Embryonic facial prominence (tissue), 1 donor: ENCODE measurements around the gene FTSJ1.
"Not testable (repeated sequence)": the region's sequence is repeated elsewhere in the genome, so short reads cannot be mapped to it uniquely, and the experiment has no call there.

Experiments
- DNase-seq: peaks from one replicate; pipeline ENCODE4 v3.0.0-alpha.2; 2016; ENCODE audit errors: extremely low spot score

The FTSJ1 gene

GRCh38 chrX:48493890-48494364 is 17.9 kb downstream of the FTSJ1 start:
- DNase-seq = no peak

DNA sequence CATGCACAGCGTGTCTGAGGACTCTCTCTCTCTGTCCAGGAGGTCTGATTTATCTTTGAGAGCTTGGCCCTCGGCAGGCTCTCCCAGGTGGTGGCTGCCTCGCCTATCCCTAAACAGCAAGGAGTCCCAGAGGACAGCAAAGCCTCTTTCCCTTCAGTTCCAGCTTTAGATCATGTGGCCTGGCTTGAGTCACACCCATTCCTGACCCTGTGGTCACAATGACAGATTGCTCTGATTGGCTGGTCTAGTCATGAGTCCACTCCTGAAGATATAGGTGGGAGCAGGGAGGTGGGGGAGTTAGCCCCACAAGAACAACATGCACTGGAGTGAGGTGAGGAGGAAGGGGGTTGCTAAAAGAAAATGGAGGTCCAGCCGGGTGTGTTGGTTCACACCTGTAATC is 20.7 kb downstream of the FTSJ1 start:
- DNase-seq = no peak

DNA sequence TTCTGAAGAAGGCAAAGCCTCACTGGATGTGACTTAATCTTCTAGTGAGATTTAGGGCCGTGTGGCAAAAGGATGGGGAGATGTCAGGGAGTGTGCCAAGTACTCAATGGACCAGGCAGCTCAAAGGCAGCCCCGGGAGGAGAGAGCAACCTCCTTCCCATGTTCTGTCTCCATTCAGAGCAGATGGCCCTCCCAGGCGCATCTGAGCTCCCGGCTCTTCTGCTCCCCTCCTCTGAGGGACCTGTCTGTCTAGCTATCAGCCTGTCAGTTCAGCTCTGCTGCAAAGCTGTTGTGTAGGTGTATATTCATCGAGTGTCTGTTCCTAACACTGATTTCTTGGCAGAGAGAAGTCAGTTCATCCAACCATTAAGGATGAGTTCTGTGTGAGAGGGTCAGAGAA is 21.9 kb downstream of the FTSJ1 start:
- DNase-seq = no peak

DNA sequence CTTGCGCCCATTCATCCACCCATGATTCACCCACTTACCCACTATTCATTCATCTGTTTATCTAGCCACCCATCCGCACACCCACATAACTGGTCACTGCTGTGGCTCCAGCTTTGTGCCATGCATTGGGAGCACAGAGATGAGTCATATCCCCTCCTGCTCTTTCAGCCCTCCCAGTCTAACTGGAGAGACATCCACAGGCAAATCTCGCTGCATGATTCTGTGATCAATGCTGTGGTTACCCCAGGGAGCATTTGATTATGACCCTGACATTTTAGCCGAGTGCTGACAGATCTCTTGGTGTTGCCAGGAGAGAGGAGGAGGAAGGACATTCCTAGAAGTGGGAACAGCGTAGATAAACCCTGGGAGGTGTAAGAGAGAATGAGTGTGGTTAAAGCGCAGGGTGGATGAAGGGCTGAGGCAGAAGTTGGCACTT is 22.4 kb downstream of the FTSJ1 start:
- no peak for DNase-seq

DNA sequence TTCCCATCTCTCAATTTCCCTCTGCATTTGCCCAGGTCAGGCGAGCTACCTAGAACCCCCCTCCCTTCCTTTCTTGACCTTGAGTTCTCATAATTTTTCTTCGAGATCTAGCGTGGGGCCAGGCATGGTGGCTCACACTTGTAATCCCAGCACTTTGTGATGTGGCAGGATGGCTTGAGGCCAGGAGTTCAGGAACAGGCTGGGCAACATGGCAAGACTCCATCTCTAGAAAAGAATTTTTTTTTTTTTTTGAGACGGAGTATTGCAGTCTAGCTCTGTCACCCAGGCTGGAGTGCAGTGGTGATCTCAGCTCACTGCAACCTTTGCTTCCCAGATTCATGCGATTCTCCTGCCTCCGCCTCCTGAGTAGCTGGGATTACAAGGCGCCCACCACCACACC is 28.3 kb downstream of the FTSJ1 start:
- DNase-seq = no peak

DNA sequence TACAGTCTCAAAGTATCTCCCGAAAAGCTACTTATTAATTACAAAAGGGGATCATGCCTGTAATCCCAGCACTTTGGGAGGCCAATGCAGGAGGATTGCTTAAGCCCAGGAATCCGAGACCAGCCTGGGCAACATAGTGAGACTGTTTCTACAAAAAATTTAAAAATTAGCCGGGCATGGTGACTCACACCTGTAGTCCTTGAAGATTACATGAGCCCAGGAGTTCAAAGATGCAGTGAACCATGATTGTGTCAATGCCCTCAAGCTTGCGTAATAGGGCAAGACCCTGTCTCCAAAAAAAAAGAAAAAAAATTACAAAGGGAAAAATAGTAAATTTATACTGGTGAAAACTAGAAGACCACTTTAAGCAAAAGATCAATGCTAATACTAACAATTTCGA is 29.5 kb downstream of the FTSJ1 start:
- no peak for DNase-seq

- DNase-seq = no peak
Observed at GRCh38 chrX:48507246-48507645, 31.2 kb downstream of the FTSJ1 start.

DNA sequence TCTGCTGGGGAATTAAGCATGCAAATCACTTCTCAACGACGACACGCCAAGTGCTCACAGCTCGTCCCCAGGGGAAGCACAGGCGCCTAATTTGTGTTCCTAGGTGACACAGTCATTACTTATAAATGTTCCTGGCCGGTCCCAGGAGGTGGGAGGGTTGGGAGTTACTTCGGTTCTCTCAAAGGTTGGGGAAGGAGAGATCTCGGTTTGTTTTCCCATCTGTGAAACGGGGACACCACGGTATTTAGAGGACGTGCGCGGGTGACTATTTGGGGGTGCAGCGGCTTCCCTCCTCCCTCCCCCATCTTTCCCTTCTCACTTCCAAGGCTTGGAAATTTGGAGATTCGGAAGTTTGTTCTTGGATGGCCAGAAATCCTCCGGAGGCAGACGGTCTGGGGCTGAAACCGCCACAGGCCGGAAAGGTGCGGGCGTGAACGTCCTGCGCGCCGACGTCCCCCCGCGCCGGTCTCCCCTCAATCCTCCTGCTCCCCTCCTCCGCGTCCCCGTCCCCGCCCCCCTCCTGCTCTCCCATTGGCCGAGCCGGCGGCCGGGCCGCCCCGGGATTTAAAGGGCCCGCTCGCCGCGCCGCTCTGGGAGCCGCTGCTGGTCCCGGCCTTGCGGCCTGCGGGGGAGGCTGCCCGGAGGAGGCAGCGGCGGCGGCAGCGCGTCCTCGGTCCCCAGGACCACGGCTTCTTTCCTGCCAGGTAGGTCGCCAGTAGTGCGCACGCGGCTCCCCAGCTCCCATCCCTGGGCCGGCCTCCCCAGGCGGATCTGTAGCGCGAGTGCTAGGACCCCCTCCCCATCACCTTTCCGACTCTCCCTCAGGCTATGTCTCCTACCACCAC is 32.6 kb downstream of the FTSJ1 start, which contains the start of gene PORCN:
Gene PORCN, plus strand, starts transcription at position 593 of the 845 bp plus-strand sequence. CDS start 829 bp downstream, outside the sequence.
- DNase-seq = no peak

GRCh38 chrX:48509245-48509590 is 33.2 kb downstream of the FTSJ1 start:
- DNase-seq = no peak

DNA sequence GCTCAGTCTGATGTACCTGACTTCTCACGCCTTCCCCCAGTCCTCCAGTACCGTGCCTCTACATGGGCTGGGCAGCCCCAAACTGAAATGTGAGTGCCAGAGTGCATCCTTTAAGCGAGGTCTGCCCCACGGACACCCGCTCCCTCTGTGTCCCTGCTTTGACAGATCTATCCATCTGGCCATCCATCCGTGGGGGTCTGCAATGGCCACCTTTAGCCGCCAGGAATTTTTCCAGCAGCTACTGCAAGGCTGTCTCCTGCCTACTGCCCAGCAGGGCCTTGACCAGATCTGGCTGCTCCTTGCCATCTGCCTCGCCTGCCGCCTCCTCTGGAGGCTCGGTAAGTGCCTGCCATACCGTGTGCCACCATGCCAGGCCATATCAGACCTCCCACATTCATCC is 33.6 kb downstream of the FTSJ1 start:
- no peak for DNase-seq

- no peak for DNase-seq
Observed at GRCh38 chrX:48511560-48511959, 35.6 kb downstream of the FTSJ1 start.

DNA sequence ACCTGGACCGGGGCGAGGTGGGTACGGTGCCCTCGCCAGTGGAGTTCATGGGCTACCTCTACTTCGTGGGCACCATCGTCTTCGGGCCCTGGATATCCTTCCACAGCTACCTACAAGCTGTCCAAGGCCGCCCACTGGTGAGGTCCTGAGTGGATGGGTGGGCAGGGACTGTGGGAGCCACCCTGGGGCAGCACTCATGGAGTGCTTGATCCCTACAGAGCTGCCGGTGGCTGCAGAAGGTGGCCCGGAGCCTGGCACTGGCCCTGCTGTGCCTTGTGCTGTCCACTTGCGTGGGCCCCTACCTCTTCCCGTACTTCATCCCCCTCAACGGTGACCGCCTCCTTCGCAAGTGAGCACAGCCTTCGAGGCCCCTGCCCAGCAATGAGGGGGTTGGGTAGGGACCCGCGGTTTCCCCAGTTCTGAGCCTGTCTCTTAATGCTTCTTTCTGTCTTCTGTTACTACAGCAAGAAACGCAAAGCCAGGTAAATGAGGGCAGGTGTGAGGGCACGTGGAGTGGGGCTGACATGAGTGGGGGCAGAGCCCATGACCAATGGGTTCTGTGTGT is 36.5 kb downstream of the FTSJ1 start:
- DNase-seq = no peak

GRCh38 chrX:48513670-48514069 is 37.7 kb downstream of the FTSJ1 start:
- DNase-seq = no peak

DNA sequence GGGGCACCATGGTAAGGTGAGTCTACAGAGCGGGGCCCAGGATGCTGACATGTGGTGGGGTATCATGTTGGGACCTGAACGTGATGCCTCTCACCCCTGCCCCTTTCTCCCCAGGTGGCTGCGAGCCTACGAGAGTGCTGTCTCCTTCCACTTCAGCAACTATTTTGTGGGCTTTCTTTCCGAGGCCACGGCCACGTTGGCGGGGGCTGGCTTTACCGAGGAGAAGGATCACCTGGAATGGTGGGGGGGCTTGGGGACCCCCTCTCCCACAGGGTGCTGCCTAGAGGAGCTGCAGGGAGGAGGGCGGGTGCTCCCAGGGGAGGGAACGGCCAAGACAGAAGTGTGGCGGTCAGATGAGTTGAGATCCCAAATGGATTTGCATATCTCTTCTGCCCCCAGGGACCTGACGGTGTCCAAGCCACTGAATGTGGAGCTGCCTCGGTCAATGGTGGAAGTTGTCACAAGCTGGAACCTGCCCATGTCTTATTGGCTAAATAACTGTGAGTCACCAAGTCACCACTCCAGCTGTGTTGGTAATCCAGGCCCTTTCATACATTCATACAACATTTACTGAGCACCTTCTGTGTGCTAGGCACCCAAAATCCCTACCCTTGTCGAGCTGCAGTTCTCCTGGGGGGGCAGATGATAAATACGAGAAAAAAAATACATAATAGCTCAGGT is 38.3 kb downstream of the FTSJ1 start:
- DNase-seq = no peak

- no peak for DNase-seq
Observed at GRCh38 chrX:48514868-48515460, 39.0 kb downstream of the FTSJ1 start.

DNA sequence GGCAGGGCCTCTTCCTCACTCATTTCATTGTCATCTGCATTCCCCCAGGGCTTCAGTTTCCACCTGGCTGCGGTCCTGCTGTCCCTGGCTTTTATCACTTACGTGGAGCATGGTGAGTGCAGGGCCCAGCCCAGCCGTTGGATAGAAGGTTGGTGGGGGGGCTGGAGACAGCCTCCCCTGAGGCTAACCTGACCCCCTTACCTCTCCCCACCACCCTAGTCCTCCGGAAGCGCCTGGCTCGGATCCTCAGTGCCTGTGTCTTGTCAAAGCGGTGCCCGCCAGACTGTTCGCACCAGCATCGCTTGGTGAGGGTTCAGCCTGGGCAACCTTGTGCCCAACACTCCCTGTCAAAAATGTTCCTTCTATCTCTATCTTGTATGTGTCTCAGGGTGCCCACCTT is 39.8 kb downstream of the FTSJ1 start:
- no peak for DNase-seq

DNA sequence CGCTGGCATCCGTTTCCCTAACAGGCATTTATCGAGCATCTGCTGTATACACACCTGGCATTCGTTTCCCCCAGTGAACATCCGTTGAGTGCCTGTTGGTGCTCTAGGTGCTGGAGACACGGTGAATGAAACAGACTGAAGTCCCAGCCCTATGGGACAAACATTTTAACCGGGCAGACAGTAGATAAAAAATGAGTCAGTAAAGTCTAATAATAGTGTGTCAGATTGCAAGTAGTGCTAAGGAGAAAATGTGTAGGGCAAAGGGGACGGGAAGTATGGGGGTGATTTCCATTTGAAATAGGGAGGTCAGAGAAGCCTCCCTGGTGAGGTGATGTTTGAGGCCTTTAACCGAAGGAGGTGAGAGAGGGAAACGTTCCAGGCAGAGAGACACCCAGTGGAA is 40.3 kb downstream of the FTSJ1 start:
- no peak for DNase-seq

DNA sequence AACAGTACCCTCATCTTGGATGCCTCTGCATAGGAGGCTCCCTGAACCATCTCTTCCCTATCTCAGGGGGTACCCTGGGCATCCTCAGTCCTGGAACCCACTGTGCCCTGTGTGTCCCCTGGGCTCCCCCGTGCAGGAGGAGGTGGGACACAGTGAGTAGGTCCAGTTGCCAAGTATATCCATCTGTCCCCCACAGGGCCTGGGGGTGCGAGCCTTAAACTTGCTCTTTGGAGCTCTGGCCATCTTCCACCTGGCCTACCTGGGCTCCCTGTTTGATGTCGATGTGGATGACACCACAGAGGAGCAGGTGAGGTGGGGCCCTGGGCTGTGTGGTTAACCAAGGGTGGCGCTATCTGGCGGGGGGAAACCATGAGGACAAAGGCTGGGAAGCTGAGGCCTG is 41.0 kb downstream of the FTSJ1 start:
- no peak for DNase-seq

DNA sequence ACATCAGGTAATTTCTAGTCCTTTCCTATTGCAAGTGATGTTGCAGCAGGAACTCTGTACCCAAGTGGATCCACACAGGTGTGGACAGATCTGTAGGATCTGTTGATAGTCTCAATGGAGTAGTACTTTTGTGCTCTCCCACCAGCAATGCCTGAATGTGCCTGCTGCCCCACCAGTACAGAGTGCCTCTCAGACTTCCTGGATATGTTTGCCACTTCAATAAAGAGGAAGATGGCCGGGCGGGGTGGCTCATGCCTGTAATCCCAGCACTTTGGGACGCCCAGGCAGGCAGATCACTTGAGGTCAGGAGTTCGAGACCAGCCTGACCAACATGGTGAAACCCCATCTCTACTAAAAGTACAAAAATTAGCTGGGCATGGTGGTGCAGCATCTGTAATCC is 43.5 kb downstream of the FTSJ1 start:
- DNase-seq = not testable (repeated sequence)

DNA sequence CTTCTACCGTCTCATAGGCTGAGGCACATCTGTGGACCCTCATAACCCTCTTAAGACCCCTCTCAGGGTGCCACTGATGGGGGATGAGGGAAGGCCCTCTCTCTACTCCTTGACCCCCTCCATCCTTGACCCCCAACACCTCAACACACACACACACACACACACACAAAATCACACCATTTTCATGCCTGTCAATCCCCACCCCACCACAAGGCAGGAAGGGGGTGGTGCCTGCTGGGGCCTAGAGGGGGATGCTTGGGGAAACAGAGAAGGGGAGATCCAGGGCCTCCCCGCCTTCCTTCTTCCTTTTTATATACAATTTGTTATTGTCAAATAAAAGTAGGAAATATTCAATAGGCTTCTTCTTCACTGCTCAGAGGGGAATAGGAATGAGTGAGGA is 44.5 kb downstream of the FTSJ1 start:
- DNase-seq = no peak

DNA sequence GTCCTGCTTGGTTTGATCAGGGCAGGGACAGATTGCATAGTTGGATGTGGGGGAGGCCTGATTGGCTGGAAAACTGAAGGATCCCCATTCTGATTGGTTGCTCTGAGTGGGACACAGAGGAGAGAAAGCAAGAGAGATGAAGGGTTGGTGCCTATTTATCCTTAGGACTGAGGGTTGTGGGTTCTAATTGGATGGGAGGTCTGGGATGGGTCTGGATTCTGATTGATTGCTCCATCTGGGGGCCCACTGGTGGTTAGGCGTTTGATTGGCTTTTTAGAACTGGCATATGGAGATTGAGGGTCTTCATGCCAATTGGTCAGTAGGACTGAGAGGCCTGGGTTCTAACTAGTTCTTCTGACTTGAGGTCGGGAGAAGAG is 45.0 kb downstream of the FTSJ1 start:
- no peak for DNase-seq
